ENCODE results near the gene FANCC.

- no peak for TF ChIP-seq YY1 (IDR thresholded peaks at IDR 0.05; ENCODE audit: insufficient read depth, insufficient read length)
- TF ChIP-seq SUZ12 (IDR thresholded peaks at IDR 0.05; ENCODE audit: extremely low read depth, insufficient read depth, insufficient read length), result no peak
- no peak for TF ChIP-seq ZNF274 (IDR thresholded peaks at IDR 0.05; ENCODE audit: low read depth, low read length)
Observed at GRCh38 chr9:95296761-95297160, 20.7 kb downstream of the FANCC start.
